B cell (primary cell): ENCODE results near the gene TRIM9.

Experiments used
- EZH2 ChIP-seq: IDR thresholded peaks from 2 replicates; pipeline ENCODE4 v1.6.1; 2012; ENCODE audit warnings: borderline replicate concordance, low read depth, mild to moderate bottlenecking, moderate library complexity, low read length; ENCODE audit not compliant: insufficient read depth, poor library complexity, severe bottlenecking
- TF ChIP-seq, protein P1 (sequence below): fragments of 200-600 bp; IDR thresholded peaks from one replicate; pipeline ENCODE4 v1.8.0; 2022; ENCODE audit warnings: antibody characterized with exemption, mild to moderate bottlenecking

DNA sequence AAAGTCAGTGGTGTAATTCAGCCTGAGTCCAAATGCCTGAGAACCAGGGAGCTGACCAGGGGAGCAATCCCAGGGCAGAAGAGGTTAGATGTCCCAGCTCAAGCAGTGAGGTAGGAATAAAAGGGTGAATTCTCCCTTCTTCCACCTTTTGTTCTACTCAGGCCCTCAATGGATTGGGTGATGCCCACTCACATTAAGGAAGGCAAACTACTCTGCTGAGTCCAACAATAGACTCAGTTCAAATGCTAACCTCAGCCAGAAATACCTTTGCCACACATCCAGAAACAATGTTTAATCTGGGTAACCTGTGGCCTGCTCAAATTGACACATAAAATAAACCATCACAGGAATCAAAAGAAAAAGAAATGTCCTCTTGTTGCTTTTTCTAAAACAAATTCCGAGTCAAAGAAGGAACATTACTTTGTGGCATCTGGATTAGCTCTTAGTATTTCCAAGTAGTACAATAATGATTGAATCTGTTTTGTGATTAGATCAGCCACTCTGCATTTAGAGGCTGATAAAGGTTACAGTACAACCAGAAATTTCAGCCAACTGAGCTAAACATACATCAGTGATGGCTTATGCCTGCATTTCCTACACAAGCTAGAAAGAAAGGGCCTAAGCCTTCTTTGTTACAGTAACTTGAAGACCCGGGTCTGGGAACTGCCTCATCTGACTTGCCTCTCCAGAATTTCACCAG is 43.6 kb upstream of the TRIM9 start:
- TF ChIP-seq, protein P1, sequence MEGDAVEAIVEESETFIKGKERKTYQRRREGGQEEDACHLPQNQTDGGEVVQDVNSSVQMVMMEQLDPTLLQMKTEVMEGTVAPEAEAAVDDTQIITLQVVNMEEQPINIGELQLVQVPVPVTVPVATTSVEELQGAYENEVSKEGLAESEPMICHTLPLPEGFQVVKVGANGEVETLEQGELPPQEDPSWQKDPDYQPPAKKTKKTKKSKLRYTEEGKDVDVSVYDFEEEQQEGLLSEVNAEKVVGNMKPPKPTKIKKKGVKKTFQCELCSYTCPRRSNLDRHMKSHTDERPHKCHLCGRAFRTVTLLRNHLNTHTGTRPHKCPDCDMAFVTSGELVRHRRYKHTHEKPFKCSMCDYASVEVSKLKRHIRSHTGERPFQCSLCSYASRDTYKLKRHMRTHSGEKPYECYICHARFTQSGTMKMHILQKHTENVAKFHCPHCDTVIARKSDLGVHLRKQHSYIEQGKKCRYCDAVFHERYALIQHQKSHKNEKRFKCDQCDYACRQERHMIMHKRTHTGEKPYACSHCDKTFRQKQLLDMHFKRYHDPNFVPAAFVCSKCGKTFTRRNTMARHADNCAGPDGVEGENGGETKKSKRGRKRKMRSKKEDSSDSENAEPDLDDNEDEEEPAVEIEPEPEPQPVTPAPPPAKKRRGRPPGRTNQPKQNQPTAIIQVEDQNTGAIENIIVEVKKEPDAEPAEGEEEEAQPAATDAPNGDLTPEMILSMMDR: no peak
- no peak for TF ChIP-seq EZH2
